HG03159 (cell line): ENCODE data around the gene NPR3.

ENCODE experiments used
- ATAC-seq: cut with Tn5 transposase; IDR thresholded peaks from one replicate; pipeline ENCODE4 v1.9.1; 2021; ENCODE audit warnings: mild to moderate bottlenecking, moderate library complexity; ENCODE audit not compliant: unreplicated experiment

Gene NPR3, protein sequence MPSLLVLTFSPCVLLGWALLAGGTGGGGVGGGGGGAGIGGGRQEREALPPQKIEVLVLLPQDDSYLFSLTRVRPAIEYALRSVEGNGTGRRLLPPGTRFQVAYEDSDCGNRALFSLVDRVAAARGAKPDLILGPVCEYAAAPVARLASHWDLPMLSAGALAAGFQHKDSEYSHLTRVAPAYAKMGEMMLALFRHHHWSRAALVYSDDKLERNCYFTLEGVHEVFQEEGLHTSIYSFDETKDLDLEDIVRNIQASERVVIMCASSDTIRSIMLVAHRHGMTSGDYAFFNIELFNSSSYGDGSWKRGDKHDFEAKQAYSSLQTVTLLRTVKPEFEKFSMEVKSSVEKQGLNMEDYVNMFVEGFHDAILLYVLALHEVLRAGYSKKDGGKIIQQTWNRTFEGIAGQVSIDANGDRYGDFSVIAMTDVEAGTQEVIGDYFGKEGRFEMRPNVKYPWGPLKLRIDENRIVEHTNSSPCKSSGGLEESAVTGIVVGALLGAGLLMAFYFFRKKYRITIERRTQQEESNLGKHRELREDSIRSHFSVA

DNA sequence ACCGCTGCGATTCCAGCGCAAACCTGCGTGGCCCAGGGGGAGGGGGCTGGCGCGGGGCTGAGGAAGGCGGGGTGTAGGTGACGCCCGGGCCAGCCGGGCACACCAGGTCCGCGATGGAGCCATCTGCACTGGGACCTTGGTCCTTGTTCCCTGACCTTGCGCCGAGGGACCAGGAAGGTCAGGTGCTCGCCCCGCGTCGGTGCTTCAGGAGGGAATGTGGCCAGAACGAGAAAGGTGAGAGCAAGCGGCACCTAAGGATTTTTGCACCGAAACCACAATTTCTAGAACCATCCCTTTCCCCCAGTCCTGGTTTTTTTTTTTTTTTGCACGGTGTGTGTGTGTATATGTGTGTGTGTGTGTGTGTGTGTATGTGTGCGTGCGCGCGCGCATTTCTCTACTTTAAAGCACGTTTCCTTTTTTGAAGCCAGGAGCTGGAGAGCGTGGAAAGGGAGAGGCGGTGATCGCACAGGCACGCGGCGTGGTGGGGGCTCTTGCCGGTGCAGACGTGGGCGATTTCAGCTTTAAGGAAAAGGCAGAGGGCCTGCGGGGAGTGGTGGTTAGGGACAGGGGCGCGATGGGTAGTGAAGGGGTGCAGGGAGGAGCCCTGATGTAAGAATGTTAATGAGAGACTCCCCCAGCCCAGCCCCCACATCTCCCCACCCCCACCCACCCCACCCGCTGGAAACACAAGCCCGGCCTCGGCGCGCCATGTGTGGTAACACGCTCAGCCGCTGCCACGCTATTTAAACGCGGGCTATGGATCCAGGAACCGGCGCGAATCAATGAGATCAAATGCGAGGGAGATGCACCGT lies at the start of gene NPR3:
Gene NPR3 (plus strand): TSS at position 772 of the 812 bp plus-strand sequence. CDS start 456 bp downstream, outside the sequence.
- no peak for ATAC-seq

DNA sequence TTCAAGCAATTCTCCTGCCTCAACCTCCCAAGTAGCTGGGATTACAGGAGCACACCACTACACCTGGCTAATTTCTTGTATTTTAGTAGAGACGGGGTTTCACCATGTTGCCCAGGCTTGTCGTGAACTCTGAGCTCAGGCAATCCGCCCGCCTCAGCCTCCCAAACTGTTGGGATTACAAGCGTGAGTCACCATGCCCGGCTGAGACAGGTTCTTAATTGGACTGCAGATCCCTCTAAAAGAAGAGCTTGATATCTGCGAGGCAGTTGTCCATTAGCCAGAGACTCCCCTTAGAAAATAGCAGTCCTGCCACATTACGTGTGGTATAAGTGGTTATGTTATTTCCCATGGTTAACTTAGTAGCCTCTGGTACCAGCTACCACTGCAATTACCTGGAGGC lies 46.6 kb upstream of the NPR3 start:
- ATAC-seq = no peak

DNA sequence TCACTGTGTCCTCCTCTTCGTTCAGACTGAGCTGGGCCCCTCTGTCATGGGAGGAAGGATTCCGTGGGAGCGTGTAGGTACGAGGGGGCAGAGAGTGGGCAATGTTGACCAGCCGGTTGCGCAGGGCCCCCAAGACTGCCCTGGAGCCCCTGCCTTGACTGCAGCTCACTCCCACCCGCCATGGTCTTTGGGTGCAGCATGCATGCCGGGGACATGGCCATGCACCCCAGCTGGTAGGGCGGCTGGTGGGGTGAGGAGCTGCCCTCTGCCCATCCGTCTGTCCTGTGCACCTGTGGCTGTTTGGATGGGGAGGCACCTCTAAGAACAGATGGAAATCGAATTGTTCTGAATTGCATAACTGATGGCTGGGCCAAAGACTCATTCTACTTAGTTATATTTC lies 42.6 kb upstream of the NPR3 start:
- ATAC-seq = no peak

DNA sequence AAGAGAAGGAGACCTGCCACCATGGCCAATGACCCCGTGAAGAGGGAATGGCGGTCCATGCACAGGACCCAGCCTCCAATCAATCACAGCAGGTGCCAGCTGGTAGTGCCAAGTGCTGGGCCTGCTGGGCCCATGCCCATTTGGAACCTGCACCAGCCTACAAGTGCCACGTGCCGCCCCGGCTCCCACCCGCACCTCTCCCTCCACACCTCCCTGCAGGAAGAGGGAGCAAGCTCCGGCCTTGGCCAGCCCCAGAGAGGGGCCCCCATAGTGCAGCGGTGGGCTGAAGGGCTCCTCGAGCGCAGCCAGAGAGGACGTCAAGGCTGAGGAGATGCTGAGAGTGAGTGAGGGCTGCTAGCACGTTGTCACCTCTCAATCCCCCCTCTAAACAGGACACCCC lies 37.8 kb upstream of the NPR3 start:
- no peak for ATAC-seq

DNA sequence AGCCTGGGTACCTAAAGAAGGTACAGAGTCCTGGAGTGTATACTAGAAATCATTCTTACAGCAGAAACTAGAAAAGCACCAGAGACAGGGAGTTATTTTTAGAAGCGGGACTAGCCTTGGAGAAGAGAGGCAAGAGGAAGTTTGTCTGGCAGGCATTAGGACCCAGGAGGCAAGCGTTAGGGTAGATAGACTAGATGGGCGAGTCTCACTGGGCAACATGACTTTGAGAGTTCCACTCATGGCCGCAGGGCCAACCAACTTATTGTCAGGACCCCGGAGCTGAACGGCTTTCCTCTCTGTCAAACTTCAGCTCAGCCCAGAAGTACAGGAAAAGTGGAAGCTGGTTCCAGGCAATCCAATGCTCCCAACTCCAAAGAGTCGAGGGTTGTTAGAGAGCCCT lies 34.1 kb upstream of the NPR3 start:
- no peak for ATAC-seq

DNA sequence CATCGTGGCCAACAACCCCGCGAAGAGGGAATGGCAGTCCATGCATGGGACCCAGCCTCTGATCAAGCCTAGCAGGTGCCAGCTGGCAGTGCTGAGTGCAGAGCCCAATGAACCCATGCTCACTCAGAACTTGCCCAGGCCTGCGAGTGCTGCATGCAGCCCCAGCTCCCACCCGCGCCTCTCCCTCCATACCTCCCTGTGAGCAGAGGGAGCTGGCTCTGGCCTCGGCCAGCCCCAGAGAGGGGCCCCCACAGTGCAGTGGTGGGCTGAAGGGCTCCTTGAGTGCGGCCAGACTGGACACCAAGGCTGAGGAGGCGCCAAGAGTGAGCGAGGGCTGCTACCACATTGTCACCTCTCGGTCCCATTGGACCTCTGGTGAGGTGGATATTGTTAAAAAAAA lies 32.6 kb upstream of the NPR3 start:
- ATAC-seq = no peak

DNA sequence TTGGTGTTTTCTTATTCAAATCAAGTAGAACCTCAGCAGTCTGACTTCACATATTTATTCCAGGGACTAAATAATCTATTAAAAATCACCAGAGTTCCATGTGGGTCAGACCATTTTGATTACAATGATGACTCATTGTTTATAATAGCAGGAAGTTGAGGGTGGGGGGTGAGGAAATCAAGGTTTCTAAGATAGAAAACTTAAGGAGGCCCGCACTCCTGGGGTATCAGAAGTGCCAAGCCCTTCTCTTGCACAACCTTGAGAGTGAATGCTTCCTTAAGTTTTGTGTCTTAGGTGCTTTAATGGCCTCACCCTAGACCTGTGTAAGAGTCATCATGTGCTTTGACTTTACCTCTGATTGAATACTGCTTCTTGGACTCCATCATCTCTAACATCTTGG lies 31.9 kb upstream of the NPR3 start:
- no peak for ATAC-seq

DNA sequence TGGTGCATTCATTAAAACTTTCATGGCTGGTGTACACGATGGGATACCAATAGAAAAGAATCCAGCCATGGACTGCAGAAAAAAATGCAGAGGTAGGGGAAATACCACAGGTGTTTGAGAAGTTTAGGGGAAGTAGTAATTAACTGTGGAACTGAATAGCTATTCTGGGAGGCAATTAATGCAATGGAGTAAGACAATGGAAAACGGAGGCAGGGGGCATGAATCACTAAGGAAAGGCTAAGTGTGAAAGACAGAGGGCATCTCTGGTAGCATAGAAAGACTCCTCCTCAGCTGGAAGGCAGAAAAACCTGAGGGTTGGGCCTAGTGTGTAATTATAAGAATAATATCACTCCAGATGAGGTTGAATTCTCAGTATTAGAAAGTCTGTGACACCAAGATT lies 30.9 kb upstream of the NPR3 start:
- no peak for ATAC-seq

DNA sequence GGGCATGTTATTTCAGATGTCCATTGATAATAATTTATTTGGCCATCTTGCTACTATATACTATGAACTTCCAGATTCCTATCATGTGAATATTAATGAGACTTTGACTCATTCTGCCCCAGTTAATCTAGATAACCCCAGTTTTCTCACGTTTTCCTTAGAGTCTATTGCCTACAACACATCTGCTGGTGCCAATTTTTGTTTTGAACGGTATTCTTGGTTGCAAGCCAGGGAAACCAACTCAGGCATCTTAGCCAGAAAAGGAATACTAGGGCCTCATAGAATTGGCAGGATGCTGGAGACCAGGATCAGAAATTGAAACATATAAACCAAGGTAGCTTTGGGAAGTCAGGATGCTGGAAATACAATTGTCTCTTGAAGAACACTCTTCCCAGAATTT lies 28.0 kb upstream of the NPR3 start:
- ATAC-seq = no peak

DNA sequence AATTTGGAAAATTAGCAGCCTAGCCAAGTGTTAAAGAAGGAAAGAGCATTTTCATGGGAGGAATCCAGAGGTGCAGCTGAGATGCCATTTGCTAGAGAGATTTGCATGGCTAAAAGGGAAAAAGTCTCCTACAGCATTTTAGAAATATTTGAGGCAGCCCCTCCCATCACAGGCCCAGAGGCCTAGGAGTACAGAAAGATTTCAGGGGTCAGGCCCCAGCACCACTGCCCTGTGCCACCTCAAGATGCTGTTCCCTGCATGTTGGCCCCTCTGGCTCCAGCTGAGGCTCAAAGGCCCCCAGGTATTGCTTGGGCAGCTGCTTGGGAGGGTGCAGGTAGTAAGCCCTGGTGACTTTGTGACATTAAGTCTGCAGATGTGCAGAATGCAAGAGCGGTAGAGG lies 26.9 kb upstream of the NPR3 start:
- ATAC-seq = no peak

DNA sequence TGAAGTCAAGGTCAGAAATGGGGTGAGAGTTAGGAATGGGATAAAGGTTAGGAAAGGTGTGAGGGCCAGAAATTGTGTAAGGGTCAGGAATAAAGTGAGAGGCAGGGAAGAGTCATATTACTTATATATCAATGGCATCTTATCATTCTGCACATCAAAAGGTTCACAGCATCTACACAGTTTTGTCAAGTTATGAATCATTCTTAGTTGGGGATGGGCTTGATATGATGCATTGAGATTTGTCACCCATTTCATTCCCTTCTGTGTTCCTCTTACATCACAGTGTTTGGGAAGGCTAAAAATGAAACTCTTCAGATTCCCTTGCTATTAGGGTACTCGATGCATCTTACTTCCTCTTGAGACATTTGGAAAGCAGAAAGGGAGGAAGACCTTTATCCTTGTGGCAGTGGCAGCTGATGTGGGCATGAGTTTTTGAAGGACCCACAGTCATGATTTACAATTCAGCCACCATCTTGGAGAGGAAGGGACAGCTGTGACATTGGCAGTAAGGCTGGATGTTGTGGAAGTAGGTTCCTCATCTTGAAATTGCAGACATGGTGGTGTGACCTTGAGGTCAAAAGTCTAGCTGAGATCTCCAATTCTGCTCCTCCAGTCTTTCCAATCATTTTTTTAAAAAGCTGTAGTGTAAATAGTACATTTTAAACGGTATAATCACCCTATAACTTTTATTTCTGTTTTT lies 24.2 kb upstream of the NPR3 start:
- ATAC-seq = no peak

DNA sequence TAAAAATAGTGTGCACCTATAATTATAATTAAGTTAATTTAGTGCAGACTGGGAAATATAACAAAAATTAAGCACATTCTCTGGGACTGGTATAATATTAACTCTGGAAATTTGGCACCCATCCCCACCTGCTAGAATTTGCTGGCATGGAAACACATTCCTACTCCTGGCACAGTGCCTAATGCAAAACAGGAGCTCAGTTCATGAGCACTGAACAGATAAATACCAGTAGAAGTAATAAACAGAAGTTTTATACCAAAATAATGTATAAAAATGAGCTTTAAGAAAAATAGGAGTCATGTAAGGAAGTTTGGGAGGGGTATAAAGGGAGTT lies 23.7 kb upstream of the NPR3 start:
- ATAC-seq = no peak

DNA sequence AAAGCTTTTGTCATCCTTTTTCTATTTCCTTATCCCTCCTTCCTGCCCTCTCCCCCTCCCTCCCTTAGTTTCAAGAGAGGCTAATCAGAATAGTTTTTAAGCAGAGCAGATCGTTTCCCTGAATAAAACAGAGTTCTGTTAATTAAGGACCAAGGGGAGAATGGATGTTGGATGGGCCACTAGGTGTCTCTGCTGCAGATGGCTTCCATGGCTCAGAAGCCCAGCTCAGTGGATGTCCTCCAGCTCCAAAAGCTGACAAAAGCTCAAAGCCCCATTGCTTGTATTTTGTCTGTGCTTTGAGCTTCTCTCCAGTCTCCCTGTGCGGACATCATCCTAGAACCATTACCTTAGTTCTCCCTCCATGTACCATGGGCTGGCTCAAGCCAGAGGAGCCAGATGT lies 21.0 kb upstream of the NPR3 start:
- ATAC-seq = no peak

DNA sequence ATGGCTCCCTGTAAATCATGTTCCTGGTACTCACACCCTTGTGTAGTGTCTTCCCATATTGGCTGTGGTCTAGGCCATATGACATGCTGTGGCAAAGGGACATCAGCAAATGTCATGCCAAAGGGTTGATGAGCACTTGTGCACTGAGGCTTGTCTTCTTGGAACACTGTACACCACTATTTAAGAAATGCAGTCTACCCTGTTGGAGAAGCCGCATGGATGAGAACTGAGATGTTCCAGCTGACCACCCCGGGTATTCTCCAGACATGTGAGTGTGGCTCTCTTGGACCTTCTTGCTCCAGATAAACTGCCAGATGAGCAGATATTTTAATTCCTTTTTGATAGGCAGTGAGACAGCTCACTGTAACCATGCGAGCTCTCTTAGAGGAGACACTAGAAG lies 20.5 kb upstream of the NPR3 start:
- no peak for ATAC-seq

DNA sequence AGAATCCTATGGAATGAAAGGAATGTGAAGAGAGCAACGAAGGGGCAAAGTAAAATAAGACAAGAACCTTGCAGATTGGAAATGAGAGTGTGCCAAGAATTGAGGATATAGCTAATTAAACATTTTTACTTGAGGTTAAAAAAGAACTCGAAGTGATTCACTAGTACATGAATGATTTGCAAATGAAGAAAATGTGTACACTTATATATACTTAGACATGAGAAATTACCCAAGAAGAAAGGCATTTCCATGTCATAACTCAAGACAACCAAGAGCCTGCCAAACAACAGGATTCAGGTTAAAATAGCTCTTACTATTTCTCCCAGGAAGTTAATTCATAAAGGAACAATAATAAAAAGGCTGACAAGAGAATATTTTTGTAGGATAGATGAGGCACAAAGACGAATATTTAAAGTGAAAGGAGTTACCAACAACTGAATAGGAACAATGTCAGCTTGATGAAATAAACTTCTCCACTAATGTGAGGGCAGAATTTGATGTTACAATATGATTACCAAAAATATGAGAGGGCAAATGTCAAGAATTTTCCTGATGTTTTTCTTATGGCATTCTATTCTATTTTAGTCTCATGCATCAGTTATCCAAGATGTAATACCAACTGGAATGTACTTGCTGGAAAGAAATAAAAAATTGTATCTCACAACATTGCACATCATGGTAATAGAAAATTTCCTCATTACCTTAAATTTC lies 18.9 kb upstream of the NPR3 start:
- ATAC-seq = no peak

DNA sequence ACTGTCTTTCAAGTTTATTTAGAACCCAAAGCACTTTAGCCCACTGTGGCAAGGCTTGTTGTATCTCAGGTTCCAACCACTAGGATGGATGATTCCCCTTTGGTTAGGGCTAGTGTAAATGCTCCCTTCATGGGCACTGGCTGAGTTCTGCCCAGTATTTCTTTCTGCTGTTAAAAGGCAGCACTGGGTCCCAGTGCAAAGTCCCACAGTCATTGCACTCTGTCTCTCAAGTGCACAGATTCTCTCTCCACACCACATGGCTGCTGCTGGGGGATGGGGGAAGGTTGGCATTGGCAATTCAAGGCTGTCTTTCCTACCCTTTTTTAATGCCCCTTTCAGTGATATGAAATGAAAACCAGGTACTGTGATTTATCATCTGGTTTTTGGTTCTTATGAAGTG lies 7.2 kb upstream of the NPR3 start:
- no peak for ATAC-seq

DNA sequence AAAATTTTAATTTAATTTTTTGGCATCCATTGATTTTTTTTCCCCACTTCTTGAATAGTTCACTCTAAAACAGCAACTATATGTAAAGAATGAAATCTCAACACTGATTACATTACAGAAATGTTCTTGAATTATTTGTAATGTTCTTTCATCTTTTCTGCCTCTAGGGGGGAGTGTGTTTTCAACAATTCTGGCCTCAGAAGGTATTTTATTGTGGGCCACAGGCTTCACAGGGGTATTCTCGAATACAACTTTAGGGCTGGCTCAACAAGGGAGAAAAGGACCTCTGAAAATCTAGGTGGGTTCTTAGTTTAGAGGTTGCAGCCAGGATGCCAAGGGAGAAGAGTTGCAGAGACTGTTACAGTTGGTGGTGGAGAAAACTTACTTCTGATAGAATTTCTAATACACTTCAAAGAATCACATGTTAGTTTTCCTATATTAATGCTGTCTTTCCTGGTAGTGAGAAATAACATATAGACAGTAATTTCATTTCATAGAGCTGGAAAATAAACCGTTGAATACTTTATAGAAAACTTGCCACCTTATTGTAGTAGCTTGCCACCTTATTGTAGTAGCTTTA lies 3.6 kb upstream of the NPR3 start:
- no peak for ATAC-seq

DNA sequence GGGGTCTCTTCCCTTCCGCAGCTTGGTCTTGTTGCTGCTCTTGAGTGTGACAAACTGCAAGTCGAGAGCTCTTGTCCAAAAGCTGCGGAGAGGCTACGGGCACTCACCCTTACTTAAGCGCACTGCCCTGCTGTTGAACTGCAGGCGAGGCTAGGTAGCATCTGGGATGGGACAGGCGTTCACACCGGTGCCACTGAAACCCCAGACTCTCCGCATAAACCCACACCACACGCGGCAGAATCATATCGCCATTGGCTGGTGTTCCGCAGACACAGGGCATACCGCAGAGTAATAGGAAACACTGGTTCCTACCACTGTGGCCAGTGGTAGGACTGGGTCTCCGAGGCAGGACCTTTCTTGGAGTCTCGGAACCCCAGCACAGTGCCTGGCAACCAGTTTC lies 2.2 kb upstream of the NPR3 start:
- no peak for ATAC-seq

DNA sequence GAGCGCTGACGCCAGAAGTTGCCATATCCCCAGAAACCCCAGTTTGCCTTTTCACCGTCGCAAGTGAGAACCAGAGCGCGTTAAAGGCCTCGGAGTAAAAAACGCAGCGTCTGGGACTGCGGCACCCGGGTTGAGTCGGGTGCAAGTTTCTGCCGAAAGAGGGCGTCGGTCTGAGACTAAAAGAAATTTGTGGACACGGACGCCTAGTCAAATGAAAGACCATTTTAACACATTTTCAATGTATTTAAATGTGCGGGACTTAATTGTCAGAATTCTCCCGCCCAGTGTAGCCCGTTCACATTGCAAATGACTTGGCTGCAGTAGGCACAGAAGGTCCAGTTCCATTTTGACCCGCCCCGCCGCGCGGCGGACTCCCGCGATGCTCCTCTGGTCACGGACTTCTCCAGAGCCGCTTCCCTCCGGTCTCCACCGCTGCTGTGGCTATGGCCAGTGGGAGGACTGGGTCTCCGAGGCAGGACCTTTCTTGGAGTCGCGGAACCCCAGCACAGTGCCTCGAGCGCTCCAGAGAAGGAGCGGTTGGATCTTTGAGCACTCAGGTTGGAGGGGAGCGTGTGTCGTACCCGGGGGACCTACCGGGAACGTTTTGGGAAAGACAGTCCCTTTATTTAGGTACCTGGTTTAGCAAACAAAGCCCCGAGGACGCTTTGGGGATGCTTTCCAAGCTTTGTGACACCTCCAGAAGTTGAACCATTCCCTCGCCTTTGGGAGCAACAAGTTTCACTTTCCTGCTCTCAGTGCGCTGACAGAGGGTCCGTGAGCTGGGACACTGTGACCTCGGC lies 1.2 kb upstream of the NPR3 start:
- ATAC-seq = peak; percentile 64

DNA sequence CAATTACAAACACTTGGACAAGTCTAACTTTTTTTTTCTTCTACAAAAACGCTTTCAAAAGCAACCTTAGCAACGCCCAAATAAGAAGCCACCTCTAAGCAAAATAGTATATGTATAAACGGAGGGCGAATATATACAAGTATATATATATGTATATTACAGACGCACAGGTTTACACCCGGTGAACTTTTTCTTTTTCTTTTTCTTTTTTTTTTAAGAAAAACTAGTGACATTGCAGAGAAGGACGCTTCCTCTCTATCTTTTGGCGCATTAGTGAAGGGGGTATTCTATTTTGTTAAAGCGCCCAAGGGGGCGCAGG lies 200 bp downstream of the NPR3 start:
- ATAC-seq = no peak
